ENCODE results near the gene SLC38A10.

SLC38A10 gene

GRCh38 chr17:81254955-81255717, 40.0 kb downstream of the SLC38A10 start:
- Histone ChIP-seq H3K27ac (ENCODE audit: low read depth in 2 of 2, low read length in 2 of 2) (no peak overlapping the region), H3K9me3 (ENCODE audit: control insufficient read depth in 2 of 2, low read length in 2 of 2) (no peaks in the 10 kb centered on the region), H3K27me3 (ENCODE audit: control insufficient read depth in 2 of 2, insufficient read depth in 2 of 2, low read length in 2 of 2) (no peaks in the 10 kb centered on the region), H3K9ac (ENCODE audit: low read depth in 1 of 2, low read length in 2 of 2) (no peak overlapping the region), H3K36me3 (ENCODE audit: control insufficient read depth in 2 of 2, insufficient read depth in 2 of 2, low read length in 2 of 2) (peaks cover 18 to 34% of the 10 kb centered on the region in 2 donors), H3K4me1 (ENCODE audit: control insufficient read depth in 2 of 2, insufficient read depth in 2 of 2, low read length in 2 of 2) (peaks cover 34 to 36% of the 10 kb centered on the region in 2 donors), H3K4me3 (ENCODE audit: low read length in 2 of 2) (peak overlapping the region in 1 of 2 donors; percentile 7)

DNA sequence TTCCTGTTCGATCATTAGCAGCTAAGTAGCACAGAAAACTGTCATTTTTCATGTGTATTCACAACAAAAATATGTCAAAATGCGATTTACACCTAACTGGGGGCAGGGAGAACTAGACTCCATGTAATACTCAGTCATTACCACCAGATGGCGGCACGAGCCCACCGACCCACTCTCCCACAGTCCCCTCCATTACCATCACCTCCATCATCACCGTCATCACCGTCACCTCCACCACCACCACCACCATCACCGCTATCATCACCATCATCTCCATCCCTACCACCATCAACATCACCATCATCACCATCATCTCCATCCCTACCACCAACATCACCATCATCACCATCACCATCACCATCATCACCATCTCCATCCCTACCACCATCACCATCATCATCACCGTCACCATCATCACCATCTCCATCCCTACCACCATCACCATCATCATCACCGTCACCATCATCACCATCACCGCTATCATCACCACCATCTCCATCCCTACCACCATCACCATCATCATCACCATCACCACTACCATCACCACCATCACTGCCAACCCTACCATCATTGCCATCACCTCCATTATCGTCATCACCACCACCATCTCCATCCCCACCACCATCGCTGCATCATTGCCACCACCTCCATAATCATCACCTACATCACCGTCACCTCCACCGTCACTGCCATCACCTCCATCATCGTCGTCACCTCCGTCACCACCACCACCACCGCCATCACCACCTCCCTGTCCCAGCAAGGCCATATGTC, 41.6 kb downstream of the SLC38A10 start:
- peaks cover 34 to 38% of the 10 kb centered on the region in 2 donors for H3K4me1 ChIP-seq (ENCODE audit: control insufficient read depth in 2 of 2, insufficient read depth in 2 of 2, low read length in 2 of 2)
- no peaks in the 10 kb centered on the region for H3K27me3 ChIP-seq (ENCODE audit: control insufficient read depth in 2 of 2, insufficient read depth in 2 of 2, low read length in 2 of 2)
- H3K4me3 ChIP-seq (ENCODE audit: low read length in 2 of 2), result no peak overlapping the region

DNA sequence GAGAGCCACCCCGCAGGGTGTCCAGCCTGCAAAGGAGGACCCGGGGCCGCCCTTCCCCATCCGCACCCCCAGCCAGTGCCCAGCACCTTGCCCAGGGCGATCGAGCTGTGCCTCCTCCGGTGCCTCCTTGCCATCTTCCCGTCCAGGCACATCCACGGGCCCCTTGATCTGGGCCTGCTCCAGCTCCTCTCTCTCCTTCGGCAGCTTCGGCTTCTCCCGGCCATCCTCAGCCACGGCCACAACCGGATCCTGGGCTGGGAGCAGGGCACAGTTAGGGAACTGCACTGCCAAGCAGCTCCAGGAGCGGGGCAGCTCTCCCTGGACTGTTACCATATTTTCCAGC, 42.1 kb downstream of the SLC38A10 start:
- no peak overlapping the region for H3K4me3 ChIP-seq (ENCODE audit: low read length in 2 of 2)
- no peaks in the 10 kb centered on the region for H3K27me3 ChIP-seq (ENCODE audit: control insufficient read depth in 2 of 2, insufficient read depth in 2 of 2, low read length in 2 of 2)
- peak overlapping the region in 1 of 2 donors; percentile 24 for H3K9ac ChIP-seq (ENCODE audit: low read depth in 1 of 2, low read length in 2 of 2)
- H3K4me1 ChIP-seq (ENCODE audit: control insufficient read depth in 2 of 2, insufficient read depth in 2 of 2, low read length in 2 of 2), result peaks cover 34 to 38% of the 10 kb centered on the region in 2 donors
- no peaks in the 10 kb centered on the region for H3K9me3 ChIP-seq (ENCODE audit: control insufficient read depth in 2 of 2, low read length in 2 of 2)
- no peak overlapping the region for H3K27ac ChIP-seq (ENCODE audit: low read depth in 2 of 2, low read length in 2 of 2)
- peaks cover 6 to 26% of the 10 kb centered on the region in 2 donors for H3K36me3 ChIP-seq (ENCODE audit: control insufficient read depth in 2 of 2, insufficient read depth in 2 of 2, low read length in 2 of 2)

More for the DNA sequence above, 41.6 kb downstream of the SLC38A10 start:
- Histone ChIP-seq H3K27ac (ENCODE audit: low read depth in 2 of 2, low read length in 2 of 2) (no peak overlapping the region), H3K9ac (ENCODE audit: low read depth in 1 of 2, low read length in 2 of 2) (no peak overlapping the region), H3K9me3 (ENCODE audit: control insufficient read depth in 2 of 2, low read length in 2 of 2) (no peaks in the 10 kb centered on the region), H3K36me3 (ENCODE audit: control insufficient read depth in 2 of 2, insufficient read depth in 2 of 2, low read length in 2 of 2) (peaks cover 11 to 26% of the 10 kb centered on the region in 2 donors)

DNA sequence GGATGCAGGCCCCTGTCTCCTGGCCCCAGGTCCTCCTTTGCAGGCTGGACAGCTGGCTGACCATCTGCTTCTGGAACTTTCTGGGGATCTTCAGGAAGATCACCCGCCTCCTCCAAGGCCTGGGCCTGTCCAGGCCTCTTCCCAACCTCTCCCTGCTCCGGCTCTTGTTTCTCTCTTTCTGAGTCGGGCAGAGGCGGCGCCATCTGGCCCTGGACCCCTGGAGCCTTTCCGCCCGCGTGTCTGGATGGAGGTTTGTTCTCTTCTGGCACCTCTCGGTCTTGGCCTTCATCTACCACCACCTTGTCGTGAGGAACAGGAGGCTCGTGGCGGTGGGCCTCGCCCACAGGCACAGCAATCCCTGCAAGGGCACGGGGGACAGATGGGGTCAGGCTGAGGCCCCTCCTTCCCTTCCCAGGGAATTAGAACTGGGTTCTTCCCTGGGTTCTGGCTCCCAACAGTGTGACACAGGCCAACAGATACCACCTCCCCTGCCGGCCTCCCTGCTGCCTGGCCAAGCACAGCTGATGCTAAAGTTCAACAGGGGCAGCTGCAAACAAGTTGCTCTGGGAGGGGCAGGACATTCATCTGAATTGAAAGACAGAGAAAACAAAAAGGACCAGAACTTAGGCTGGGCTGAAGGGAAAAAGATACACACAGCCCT, 42.7 kb downstream of the SLC38A10 start:
- H3K9me3 ChIP-seq (ENCODE audit: control insufficient read depth in 2 of 2, low read length in 2 of 2), result no peaks in the 10 kb centered on the region
- H3K27ac ChIP-seq (ENCODE audit: low read depth in 2 of 2, low read length in 2 of 2), result peak overlapping the region; percentile 13 to 61
- no peaks in the 10 kb centered on the region for H3K27me3 ChIP-seq (ENCODE audit: control insufficient read depth in 2 of 2, insufficient read depth in 2 of 2, low read length in 2 of 2)
- H3K36me3 ChIP-seq (ENCODE audit: control insufficient read depth in 2 of 2, insufficient read depth in 2 of 2, low read length in 2 of 2), result peaks cover 6 to 25% of the 10 kb centered on the region in 2 donors
- peak overlapping the region in 1 of 2 donors; percentile 35 for H3K9ac ChIP-seq (ENCODE audit: low read depth in 1 of 2, low read length in 2 of 2)
- peaks cover 34 to 38% of the 10 kb centered on the region in 2 donors for H3K4me1 ChIP-seq (ENCODE audit: control insufficient read depth in 2 of 2, insufficient read depth in 2 of 2, low read length in 2 of 2)
- no peak overlapping the region for H3K4me3 ChIP-seq (ENCODE audit: low read length in 2 of 2)

GRCh38 chr17:81251709-81252301, 43.3 kb downstream of the SLC38A10 start:
- Histone ChIP-seq H3K4me3 (ENCODE audit: low read length in 2 of 2) (no peak overlapping the region), H3K4me1 (ENCODE audit: control insufficient read depth in 2 of 2, insufficient read depth in 2 of 2, low read length in 2 of 2) (peaks cover 34 to 38% of the 10 kb centered on the region in 2 donors), H3K36me3 (ENCODE audit: control insufficient read depth in 2 of 2, insufficient read depth in 2 of 2, low read length in 2 of 2) (peaks cover 6 to 20% of the 10 kb centered on the region in 2 donors), H3K27ac (ENCODE audit: low read depth in 2 of 2, low read length in 2 of 2) (peak overlapping the region; percentile 60 to 61), H3K27me3 (ENCODE audit: control insufficient read depth in 2 of 2, insufficient read depth in 2 of 2, low read length in 2 of 2) (no peaks in the 10 kb centered on the region), H3K9ac (ENCODE audit: low read depth in 1 of 2, low read length in 2 of 2) (peak overlapping the region in 1 of 2 donors; percentile 35), H3K9me3 (ENCODE audit: control insufficient read depth in 2 of 2, low read length in 2 of 2) (no peaks in the 10 kb centered on the region)

GRCh38 chr17:81251094-81251708, 43.9 kb downstream of the SLC38A10 start:
- H3K9ac ChIP-seq (ENCODE audit: low read depth in 1 of 2, low read length in 2 of 2), result peak overlapping the region in 1 of 2 donors; percentile 19
- no peak overlapping the region for H3K4me3 ChIP-seq (ENCODE audit: low read length in 2 of 2)
- no peaks in the 10 kb centered on the region for H3K9me3 ChIP-seq (ENCODE audit: control insufficient read depth in 2 of 2, low read length in 2 of 2)
- peaks cover 6 to 21% of the 10 kb centered on the region in 2 donors for H3K36me3 ChIP-seq (ENCODE audit: control insufficient read depth in 2 of 2, insufficient read depth in 2 of 2, low read length in 2 of 2)
- no peaks in the 10 kb centered on the region for H3K27me3 ChIP-seq (ENCODE audit: control insufficient read depth in 2 of 2, insufficient read depth in 2 of 2, low read length in 2 of 2)
- peak overlapping the region; percentile 60 to 61 for H3K27ac ChIP-seq (ENCODE audit: low read depth in 2 of 2, low read length in 2 of 2)
- peaks cover 34 to 38% of the 10 kb centered on the region in 2 donors for H3K4me1 ChIP-seq (ENCODE audit: control insufficient read depth in 2 of 2, insufficient read depth in 2 of 2, low read length in 2 of 2)

DNA sequence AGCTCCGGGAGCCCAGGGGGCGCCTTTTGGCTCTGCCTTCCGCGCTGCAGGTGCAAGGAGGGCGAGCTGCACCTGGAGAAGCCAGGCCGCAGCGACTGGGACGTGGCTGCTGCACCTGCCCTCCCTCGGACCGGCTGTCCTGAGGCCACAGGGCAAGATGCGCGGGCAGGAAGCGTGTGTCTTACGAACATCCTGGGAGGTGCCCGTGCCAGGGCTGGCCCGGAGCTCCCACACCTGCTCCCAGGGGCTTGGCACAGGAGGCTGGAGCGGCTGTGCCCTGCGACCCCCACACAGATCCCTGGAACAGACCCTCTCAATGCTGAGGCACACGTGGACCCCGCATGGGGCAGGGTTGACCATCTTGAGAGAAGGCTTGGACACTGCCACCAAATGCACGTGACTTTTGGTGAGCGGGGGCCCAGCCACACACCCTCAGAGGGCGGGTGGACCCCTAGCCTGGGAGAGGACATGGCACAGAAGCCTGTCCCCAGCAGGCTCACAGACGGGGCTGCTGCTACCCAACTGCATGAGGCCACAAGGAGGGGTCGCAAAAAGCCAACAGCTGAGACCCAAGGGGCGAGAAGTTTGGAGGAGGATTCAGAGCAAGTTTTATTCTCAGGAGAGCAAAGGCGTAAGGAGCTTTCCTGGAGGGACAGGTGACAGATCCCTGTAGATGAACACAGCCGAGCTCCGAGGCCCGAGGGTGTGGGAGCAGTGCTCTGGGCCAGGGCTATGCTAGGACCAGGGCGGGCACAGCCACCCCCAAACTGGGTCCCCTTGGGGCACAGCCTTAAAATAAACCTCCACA, 44.6 kb downstream of the SLC38A10 start:
- H3K4me3 ChIP-seq (ENCODE audit: low read length in 2 of 2), result no peak overlapping the region
- H3K36me3 ChIP-seq (ENCODE audit: control insufficient read depth in 2 of 2, insufficient read depth in 2 of 2, low read length in 2 of 2), result peaks cover 8 to 21% of the 10 kb centered on the region in 2 donors
- no peaks in the 10 kb centered on the region for H3K9me3 ChIP-seq (ENCODE audit: control insufficient read depth in 2 of 2, low read length in 2 of 2)
- peak overlapping the region in 1 of 2 donors; percentile 19 for H3K9ac ChIP-seq (ENCODE audit: low read depth in 1 of 2, low read length in 2 of 2)
- H3K27me3 ChIP-seq (ENCODE audit: control insufficient read depth in 2 of 2, insufficient read depth in 2 of 2, low read length in 2 of 2), result no peaks in the 10 kb centered on the region
- H3K4me1 ChIP-seq (ENCODE audit: control insufficient read depth in 2 of 2, insufficient read depth in 2 of 2, low read length in 2 of 2), result peaks cover 34 to 38% of the 10 kb centered on the region in 2 donors
- H3K27ac ChIP-seq (ENCODE audit: low read depth in 2 of 2, low read length in 2 of 2), result peak overlapping the region; percentile 60 to 61

DNA sequence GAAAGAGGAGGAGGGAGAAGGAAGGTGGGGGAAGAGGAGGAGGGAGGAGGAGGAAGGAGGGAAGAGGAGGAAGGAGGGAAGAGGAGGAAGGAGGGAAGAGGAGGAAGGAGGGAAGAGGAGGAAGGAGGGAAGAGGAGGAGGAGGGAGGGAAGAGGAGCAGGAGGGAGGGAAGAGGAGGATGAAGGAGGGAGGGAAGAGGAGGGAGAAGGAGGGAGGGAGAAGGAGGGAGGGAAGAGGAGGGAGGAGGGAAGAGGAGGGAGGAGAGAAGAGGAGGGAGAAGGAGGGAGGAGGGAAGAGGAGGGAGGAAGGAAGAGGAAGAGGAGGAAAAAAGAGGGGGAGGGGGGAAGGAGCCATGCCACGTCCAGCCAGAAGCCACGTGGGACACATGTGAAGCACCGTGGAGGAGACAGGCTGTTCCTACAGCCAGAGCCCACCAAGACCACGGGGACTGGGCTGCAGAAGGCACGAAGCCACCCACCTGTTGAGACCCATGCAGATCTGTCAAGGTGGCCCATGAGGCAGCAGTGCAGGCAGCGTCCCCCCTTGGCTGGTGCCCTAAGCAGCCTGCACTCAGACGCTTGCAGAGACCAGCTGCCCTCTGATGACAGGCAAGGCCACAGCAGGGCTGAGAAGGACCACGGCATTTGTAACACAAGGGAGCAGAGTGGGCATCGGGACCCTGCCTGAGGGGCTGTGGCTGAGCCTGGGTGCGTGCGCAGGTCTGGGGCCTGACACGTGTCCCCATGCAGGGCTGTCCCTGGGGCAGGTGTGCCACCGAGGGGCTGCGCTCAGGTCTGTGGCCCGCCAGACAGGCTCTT, 45.7 kb downstream of the SLC38A10 start:
- Histone ChIP-seq H3K27me3 (ENCODE audit: control insufficient read depth in 2 of 2, insufficient read depth in 2 of 2, low read length in 2 of 2) (no peaks in the 10 kb centered on the region), H3K9me3 (ENCODE audit: control insufficient read depth in 2 of 2, low read length in 2 of 2) (no peaks in the 10 kb centered on the region), H3K36me3 (ENCODE audit: control insufficient read depth in 2 of 2, insufficient read depth in 2 of 2, low read length in 2 of 2) (peaks cover 8 to 21% of the 10 kb centered on the region in 2 donors), H3K4me3 (ENCODE audit: low read length in 2 of 2) (no peak overlapping the region), H3K4me1 (ENCODE audit: control insufficient read depth in 2 of 2, insufficient read depth in 2 of 2, low read length in 2 of 2) (peaks cover 26 to 33% of the 10 kb centered on the region in 2 donors), H3K9ac (ENCODE audit: low read depth in 1 of 2, low read length in 2 of 2) (no peak overlapping the region), H3K27ac (ENCODE audit: low read depth in 2 of 2, low read length in 2 of 2) (no peak overlapping the region)

All from mucosa of rectum (tissue), 2 donors.